Endodermal cell (in vitro differentiated cells): Measurements from ENCODE around the gene HABP2. TPM values are rescaled to one million over a fixed set of nuclear protein-coding genes. Genes with fewer than 3 reads are reported as not detected.

Experiments
- DNase-seq: peaks from one replicate; pipeline ENCODE4 v3.0.0-alpha.2; 2017
- H3K27ac ChIP-seq: 2 replicates; pipeline ENCODE4 v1.5.1; 2013; ENCODE audit warnings: mild to moderate bottlenecking, low read depth, low read length, moderate library complexity
- H3K27me3 ChIP-seq: 2 replicates; pipeline ENCODE4 v1.6.1; 2013; ENCODE audit warnings: mild to moderate bottlenecking, low read length, moderate library complexity; ENCODE audit not compliant: insufficient read depth, control insufficient read depth, poor library complexity, severe bottlenecking
- H3K36me3 ChIP-seq: 2 replicates; pipeline ENCODE4 v1.7.0; 2013; ENCODE audit warnings: mild to moderate bottlenecking, low read length, moderate library complexity; ENCODE audit not compliant: control insufficient read depth, insufficient read depth
- H3K4me1 ChIP-seq: one replicate; pipeline ENCODE4 v1.7.0; 2013; ENCODE audit warnings: low read length; ENCODE audit not compliant: control insufficient read depth, insufficient read depth
- H3K4me3 ChIP-seq: 2 replicates; pipeline ENCODE4 v1.5.1; 2013; ENCODE audit warnings: mild to moderate bottlenecking, low read length, moderate library complexity
- H3K9ac ChIP-seq: 2 replicates; pipeline ENCODE4 v1.6.1; 2013; ENCODE audit warnings: mild to moderate bottlenecking, low read length, moderate library complexity; ENCODE audit not compliant: poor library complexity, severe bottlenecking; ENCODE audit errors: extremely low read depth
- H3K9me3 ChIP-seq: 2 replicates; pipeline ENCODE4 v1.6.1; 2013; ENCODE audit warnings: mild to moderate bottlenecking, low read length, moderate library complexity; ENCODE audit not compliant: control insufficient read depth
- H3K27ac Mint-ChIP-seq: 2 replicates; pipeline ENCODE4 v1.8.0; 2020; ENCODE audit warnings: mixed read lengths
- H3K27me3 Mint-ChIP-seq: 2 replicates; pipeline ENCODE4 v1.8.0; 2021; ENCODE audit warnings: mild to moderate bottlenecking, mixed read lengths; ENCODE audit not compliant: insufficient read depth
- H3K36me3 Mint-ChIP-seq: 2 replicates; pipeline ENCODE4 v1.8.0; 2020; ENCODE audit warnings: low read depth, mixed read lengths
- H3K4me1 Mint-ChIP-seq: 2 replicates; pipeline ENCODE4 v1.8.0; 2020; ENCODE audit warnings: mixed read lengths
- H3K4me3 Mint-ChIP-seq: 2 replicates; pipeline ENCODE4 v1.8.0; 2020; ENCODE audit warnings: mild to moderate bottlenecking, moderate library complexity, mixed read lengths
- H3K9me3 Mint-ChIP-seq: 2 replicates; pipeline ENCODE4 v1.8.0; 2020; ENCODE audit warnings: mild to moderate bottlenecking, mixed read lengths
- WGBS, 2 experiments: methylation state at CpG; one replicate each; pipeline versions ENCODE4 v1.1.5 to v1.1.7; 2013; ENCODE audit warnings: missing lambda C conversion rate in 2 of 2, mixed read lengths in 1 of 2; ENCODE audit not compliant: insufficient coverage in 1 of 2, insufficient read length in 1 of 2; 5-methylcytosine and 5-hydroxymethylcytosine counted together
- total RNA-seq, 2 donors: library from RNA; stranded (reverse); fragmentation: NEBNext Ultra II Directional in 1 of 2; extraction: Animal tissue kit (Norgen Biotek cat#: 25700) in 1 of 2; gene quantifications; 2 replicates in 1 of 2; 3 replicates in 1 of 2; pipeline ENCODE4 v1.2.1, GENCODE V29; 2021
- TF ChIP-seq, protein P1 (sequence below): fragments of 200-600 bp; sonication (generic); conservative IDR thresholded peaks from 2 replicates; pipeline ENCODE4 v1.5.0; 2021; ENCODE audit warnings: antibody characterized with exemption, mild to moderate bottlenecking

The HABP2 gene
- total RNA-seq, 2 donors from 2014 or later: 0.71 to 1.6 TPM

DNA sequence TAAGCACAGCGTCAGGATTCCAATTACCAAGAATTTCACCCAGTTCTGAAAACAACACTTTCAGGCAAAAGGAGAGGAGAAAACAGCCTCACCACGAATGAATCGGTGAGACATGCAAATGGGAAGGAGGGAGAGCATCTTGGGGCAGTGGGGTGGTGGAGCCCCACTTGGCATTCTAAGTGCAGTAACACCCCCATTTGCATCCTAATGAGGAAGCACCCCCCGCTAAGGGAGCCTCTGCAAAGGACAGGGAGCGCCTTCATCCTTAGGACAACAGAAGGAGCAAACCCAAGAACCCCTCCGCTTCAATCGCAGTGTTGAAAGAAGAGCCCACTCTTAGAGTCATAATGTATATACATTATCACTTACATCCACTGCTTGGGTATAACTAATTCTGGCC lies 64.2 kb downstream of the HABP2 start:
- 38% methylated on average over 7 of the region's 7 CpGs; no CpG with 5 or more reads in 1 of the 2 experiments for WGBS, 2 experiments
- DNase-seq: peak; percentile 71
- H3K4me3 Mint-ChIP-seq: peak overlapping the region; percentile 17
- peaks cover 7% of the 10 kb centered on the region for H3K4me1 ChIP-seq
- no peaks in the 10 kb centered on the region for H3K36me3 Mint-ChIP-seq
- no peak overlapping the region for H3K27ac Mint-ChIP-seq
- no peak overlapping the region for H3K27ac ChIP-seq
- H3K9ac ChIP-seq: no peak overlapping the region
- peaks cover 20% of the 10 kb centered on the region for H3K27me3 Mint-ChIP-seq
- H3K9me3 ChIP-seq: no peaks in the 10 kb centered on the region
- no peaks in the 10 kb centered on the region for H3K27me3 ChIP-seq
- H3K36me3 ChIP-seq: no peaks in the 10 kb centered on the region
- TF ChIP-seq, protein P1, sequence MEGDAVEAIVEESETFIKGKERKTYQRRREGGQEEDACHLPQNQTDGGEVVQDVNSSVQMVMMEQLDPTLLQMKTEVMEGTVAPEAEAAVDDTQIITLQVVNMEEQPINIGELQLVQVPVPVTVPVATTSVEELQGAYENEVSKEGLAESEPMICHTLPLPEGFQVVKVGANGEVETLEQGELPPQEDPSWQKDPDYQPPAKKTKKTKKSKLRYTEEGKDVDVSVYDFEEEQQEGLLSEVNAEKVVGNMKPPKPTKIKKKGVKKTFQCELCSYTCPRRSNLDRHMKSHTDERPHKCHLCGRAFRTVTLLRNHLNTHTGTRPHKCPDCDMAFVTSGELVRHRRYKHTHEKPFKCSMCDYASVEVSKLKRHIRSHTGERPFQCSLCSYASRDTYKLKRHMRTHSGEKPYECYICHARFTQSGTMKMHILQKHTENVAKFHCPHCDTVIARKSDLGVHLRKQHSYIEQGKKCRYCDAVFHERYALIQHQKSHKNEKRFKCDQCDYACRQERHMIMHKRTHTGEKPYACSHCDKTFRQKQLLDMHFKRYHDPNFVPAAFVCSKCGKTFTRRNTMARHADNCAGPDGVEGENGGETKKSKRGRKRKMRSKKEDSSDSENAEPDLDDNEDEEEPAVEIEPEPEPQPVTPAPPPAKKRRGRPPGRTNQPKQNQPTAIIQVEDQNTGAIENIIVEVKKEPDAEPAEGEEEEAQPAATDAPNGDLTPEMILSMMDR: no peak
- H3K4me1 Mint-ChIP-seq: peaks cover 31% of the 10 kb centered on the region
- H3K9me3 Mint-ChIP-seq: no peaks in the 10 kb centered on the region
- no peak overlapping the region for H3K4me3 ChIP-seq

- TF ChIP-seq, protein P1: no peak
- Mint-ChIP-seq H3K27me3 (peaks cover 15% of the 10 kb centered on the region), H3K9me3 (no peaks in the 10 kb centered on the region), H3K4me1 (peaks cover 39% of the 10 kb centered on the region), H3K36me3 (no peaks in the 10 kb centered on the region), H3K4me3 (no peak overlapping the region), H3K27ac (no peak overlapping the region)
- DNase-seq: no peak
- Histone ChIP-seq H3K9me3 (no peaks in the 10 kb centered on the region), H3K27me3 (no peaks in the 10 kb centered on the region), H3K36me3 (no peaks in the 10 kb centered on the region), H3K9ac (no peak overlapping the region), H3K4me1 (peaks cover 15% of the 10 kb centered on the region), H3K27ac (no peak overlapping the region), H3K4me3 (no peak overlapping the region)
- 92 to 97% methylated on average over 7 of the region's 7 CpGs for WGBS, 2 experiments
Observed at GRCh38 chr10:113618338-113618737, 65.5 kb downstream of the HABP2 start.

DNA sequence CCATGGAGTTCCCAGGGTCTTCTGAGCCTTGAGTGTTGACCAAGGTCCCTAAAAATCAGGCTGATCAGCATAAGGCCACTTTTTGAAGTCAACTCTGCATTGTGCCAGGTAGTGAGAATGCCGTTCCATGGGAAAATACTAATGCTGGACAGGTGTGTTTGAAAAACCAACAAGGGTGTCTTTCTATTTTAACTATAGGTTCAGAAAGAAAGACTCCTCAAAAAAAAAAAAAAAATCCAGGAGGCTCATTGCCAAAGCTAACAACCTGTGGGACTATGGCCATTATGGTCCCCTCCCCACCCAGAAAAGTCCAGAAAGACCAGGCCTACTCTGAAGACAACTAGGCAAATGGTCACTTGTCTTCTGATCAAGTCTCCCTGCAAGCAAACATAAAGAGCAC lies 66.5 kb downstream of the HABP2 start:
- Histone ChIP-seq H3K27me3 (no peaks in the 10 kb centered on the region), H3K27ac (no peak overlapping the region), H3K9ac (no peak overlapping the region), H3K36me3 (no peaks in the 10 kb centered on the region), H3K4me3 (no peak overlapping the region), H3K4me1 (peaks cover 19% of the 10 kb centered on the region), H3K9me3 (no peaks in the 10 kb centered on the region)
- H3K4me1 Mint-ChIP-seq: peaks cover 50% of the 10 kb centered on the region
- H3K4me3 Mint-ChIP-seq: no peak overlapping the region
- TF ChIP-seq, protein P1: no peak
- H3K27me3 Mint-ChIP-seq: peaks cover 10% of the 10 kb centered on the region
- no peak overlapping the region for H3K27ac Mint-ChIP-seq
- no peaks in the 10 kb centered on the region for H3K36me3 Mint-ChIP-seq
- 100% methylated on average over 1 of the region's 1 CpG for WGBS, 2 experiments
- no peaks in the 10 kb centered on the region for H3K9me3 Mint-ChIP-seq
- no peak for DNase-seq
